H1 (cell line): ENCODE measurements around the gene HOXA13.

ENCODE experiments used
- BACH1 ChIP-seq: IDR thresholded peaks from 2 replicates; pipeline ENCODE4 v1.6.1; 2012; ENCODE audit warnings: low read length, improper control_type of control experiment
- KDM1A ChIP-seq: fragments of 200-600, 300-600 bp; sonication (generic); IDR thresholded peaks from 2 replicates; pipeline ENCODE4 v1.7.1; 2016; ENCODE audit warnings: mild to moderate bottlenecking, low read length, borderline replicate concordance
- SP2 ChIP-seq: IDR thresholded peaks from 2 replicates; pipeline ENCODE4 v1.6.1; 2012; ENCODE audit warnings: mild to moderate bottlenecking, low read length, inconsistent platforms
- TAF1 ChIP-seq: IDR thresholded peaks from 2 replicates; pipeline ENCODE4 v1.6.1; 2011; ENCODE audit warnings: mild to moderate bottlenecking, low read depth, low read length
- TF ChIP-seq, protein P1 (sequence below), 3 experiments: IDR thresholded peaks; 1 replicate in 2 of 3; 2 replicates in 1 of 3; pipeline versions ENCODE4 v1.5.1 to v1.6.1; 2011; ENCODE audit warnings: low read length in 3 of 3, mild to moderate bottlenecking in 3 of 3, inconsistent platforms in 2 of 3, low read depth in 1 of 3, moderate library complexity in 1 of 3; ENCODE audit not compliant: insufficient read depth in 1 of 3; ENCODE audit errors: control extremely low read depth in 1 of 3

DNA sequence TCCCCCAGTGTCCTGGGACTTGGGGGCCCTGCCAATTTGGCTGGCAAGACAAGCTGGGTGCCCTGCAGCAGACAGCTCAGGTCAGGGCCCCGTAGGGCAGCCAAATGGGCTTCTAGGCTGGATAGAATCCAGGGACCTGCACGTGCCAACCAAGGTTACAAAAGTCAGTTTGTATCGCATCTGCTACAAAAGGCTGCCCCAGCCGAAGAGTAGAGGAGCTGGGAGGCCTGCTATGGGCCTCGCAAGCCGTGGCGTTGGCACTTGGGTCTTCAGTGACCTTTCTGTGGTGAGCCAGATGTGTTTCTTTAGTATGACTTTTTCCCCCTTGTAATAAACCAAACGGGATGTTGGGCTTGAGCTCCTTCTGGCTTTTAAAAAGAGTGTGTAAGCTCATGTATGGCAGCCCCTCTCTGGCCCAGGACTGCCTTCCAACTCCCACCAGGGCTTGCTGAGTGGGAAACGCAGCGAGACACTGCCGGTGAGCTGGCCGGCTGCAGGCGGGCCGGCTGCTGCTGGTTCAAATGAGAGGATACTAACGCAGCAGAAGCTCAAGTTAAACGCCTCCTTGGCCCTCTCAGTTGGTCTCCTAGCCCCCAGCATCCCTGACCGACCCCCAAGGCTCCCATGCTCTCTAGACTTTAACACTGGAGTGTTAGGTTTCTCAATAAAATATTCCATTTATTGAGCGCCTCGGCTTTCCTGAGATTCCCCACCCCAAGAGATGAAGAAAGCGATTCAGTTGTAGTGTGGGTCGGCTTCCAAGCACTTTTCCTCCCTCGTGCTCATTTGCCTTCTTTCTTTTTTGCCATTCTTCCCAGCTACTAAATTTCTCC, 22.7 kb downstream of the HOXA13 start:
- TF ChIP-seq SP2: no peak
- no peak for TF ChIP-seq KDM1A
- TF ChIP-seq, protein P1, sequence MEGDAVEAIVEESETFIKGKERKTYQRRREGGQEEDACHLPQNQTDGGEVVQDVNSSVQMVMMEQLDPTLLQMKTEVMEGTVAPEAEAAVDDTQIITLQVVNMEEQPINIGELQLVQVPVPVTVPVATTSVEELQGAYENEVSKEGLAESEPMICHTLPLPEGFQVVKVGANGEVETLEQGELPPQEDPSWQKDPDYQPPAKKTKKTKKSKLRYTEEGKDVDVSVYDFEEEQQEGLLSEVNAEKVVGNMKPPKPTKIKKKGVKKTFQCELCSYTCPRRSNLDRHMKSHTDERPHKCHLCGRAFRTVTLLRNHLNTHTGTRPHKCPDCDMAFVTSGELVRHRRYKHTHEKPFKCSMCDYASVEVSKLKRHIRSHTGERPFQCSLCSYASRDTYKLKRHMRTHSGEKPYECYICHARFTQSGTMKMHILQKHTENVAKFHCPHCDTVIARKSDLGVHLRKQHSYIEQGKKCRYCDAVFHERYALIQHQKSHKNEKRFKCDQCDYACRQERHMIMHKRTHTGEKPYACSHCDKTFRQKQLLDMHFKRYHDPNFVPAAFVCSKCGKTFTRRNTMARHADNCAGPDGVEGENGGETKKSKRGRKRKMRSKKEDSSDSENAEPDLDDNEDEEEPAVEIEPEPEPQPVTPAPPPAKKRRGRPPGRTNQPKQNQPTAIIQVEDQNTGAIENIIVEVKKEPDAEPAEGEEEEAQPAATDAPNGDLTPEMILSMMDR (IDR thresholded peaks at IDR 0.05; ENCODE audit: control extremely low read depth in 1 of 3, insufficient read depth in 1 of 3, low read depth in 1 of 3, low read length in 3 of 3): no peak
- no peak for TF ChIP-seq BACH1
- TF ChIP-seq TAF1: no peak
